ENCODE results near the gene KRTAP2-2.

KRTAP2-2 gene

DNA sequence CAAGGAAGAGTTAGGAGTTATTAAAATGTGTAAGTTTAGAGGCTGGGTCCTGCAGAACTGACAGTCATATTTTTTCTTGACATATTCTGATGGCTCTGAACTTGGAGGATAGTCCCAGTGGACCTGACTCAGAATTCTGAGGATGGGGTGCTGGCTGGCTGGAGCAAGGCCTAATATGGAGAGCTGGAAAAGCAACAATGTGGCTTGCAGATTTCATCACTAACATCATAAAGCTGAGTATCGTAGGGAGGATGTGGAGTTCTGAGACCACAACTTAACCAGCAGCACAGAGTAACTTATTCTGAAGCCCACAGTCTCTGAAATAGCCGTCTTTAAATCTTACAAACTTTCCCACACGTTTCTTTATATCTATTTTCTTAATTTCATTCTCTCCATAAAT, 30.3 kb downstream of the KRTAP2-2 start:
- DNase-seq (ENCODE audit: low read depth) = no peak

- DNase-seq (ENCODE audit: low read depth) = no peak
Observed at GRCh38 chr17:41020336-41020735, 34.7 kb downstream of the KRTAP2-2 start.

DNA sequence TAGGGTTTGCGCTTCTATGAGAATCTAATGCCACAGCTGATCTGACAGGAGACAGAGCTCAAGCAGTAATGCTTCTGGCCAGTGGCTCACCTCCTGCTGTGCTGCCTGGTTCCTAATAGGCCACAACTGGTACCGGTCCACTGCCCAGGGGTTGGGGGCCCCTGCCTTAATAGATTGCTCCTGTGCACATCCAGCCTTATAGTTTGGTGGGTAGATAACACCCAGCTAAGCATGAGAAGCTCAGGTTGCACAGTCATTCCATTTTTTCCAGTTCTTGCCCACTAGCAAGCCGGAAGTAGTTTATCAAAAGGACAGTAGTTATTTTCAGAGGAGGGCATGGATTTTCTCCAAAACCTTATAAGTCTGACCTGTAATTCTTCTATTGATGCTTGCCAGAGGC, 35.6 kb downstream of the KRTAP2-2 start:
- no peak for DNase-seq (ENCODE audit: low read depth)

- DNase-seq (ENCODE audit: low read depth) = no peak
Observed at GRCh38 chr17:41018541-41018940, 36.5 kb downstream of the KRTAP2-2 start.

- DNase-seq (ENCODE audit: low read depth) = no peak
Observed at GRCh38 chr17:41016578-41017215, 38.3 kb downstream of the KRTAP2-2 start.

GRCh38 chr17:41015454-41015853, 39.6 kb downstream of the KRTAP2-2 start:
- no peak for DNase-seq (ENCODE audit: low read depth)

GRCh38 chr17:41013606-41014005, 41.4 kb downstream of the KRTAP2-2 start:
- no peak for DNase-seq (ENCODE audit: low read depth)

DNA sequence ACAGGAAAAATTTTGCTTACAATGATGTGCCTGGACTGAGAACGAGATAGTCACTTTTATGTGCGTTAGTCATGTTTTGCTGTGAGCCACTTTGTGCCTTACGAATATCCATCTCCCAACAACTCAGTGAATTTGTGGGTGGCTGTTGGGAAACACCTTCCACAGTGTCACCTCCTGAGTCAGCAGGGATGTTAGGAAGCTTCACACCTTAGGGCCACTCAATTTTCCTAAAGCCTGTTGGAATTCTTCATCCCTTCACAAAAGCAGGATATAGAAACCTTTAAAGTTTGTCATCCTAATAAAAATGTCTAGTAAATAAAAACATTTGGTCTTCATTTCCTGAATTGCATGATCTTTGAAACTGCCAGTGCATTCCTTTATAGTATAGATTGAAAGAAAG, 41.8 kb downstream of the KRTAP2-2 start:
- DNase-seq (ENCODE audit: low read depth) = no peak

DNA sequence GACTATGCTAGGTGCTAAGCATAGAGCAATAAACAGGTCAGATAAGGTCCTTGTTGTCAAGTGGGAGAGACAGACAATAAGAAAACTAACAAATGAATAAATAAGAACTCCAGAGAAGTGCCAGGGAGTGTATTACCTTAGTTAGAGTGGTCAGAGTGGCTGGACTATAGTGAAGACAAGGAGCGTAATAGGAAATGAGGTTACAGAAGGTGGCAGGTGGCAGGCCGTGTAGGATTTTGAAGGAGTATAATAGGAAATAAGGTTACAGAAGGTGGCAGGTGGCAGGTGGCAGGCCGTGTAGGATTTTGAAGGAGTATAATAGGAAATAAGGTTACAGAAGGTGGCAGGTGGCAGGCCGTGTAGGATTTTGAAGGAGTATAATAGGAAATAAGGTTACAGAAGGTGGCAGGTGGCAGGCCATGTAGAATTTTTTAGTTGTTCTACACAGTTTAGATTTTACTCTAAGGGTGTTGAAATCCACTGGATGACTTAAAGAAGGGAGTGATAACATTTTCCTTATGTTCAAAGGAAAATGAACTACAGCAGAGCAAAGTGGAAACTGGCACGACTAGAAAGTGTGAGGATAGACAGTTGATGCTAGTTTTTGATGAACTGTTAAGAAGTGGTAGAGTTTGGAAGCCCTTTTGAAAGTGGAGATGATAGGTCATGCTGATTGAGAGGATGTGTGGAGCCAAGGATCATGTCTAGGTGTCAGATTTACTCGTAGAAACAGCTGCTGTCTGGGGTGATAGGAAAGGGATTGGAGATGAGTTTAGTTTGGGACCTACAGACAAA, 42.5 kb downstream of the KRTAP2-2 start:
- no peak for DNase-seq (ENCODE audit: low read depth)

GRCh38 chr17:41010441-41010840, 44.6 kb downstream of the KRTAP2-2 start:
- DNase-seq (ENCODE audit: low read depth) = no peak

DNA sequence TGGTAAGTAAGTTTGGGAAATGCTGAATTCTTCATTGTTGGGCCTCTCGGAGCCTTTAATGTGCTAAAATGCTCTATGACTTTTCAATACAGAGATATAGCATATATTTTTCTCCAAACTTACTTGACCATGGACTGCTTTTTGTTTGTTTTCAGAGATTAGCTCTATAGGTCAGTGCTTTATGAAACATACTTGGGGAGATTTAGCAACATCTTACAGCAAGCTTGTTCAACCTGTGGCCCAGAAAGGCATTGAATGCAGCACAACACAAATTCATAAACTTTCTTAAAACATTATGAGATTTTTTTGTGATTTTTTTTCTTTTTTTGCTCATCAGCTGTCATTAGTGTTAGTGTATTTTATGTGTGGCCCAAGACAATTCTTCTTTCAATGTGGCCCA, 45.1 kb downstream of the KRTAP2-2 start:
- DNase-seq (ENCODE audit: low read depth) = no peak

- DNase-seq (ENCODE audit: low read depth) = no peak
Observed at GRCh38 chr17:41009301-41009760, 45.7 kb downstream of the KRTAP2-2 start.

DNA sequence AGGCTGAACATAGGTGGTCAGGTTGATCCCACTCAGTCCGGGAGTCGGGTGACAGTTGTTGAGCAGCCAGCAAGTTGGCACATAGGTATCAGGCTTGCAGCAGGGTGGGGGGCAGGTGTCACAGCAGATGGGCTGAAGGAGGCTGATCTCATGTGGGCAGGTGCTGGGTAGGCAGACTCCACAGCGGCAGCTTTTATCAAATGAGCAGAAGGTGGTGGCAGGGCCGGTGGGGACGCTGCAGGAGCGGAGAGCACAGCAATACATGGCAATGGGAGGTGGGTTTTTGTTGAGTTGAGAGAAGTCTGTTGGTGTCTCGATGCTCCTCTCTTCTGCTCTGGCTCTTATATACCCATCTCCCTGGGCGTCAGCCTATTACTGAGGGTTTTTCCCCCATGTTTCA, 46.2 kb downstream of the KRTAP2-2 start, which contains the start of gene KRTAP3-1:
Gene KRTAP3-1, minus strand, starts transcription at position 318 of the 400 bp plus-strand sequence. Its CDS starts 54 bp downstream, at position 264.
- no peak for DNase-seq (ENCODE audit: low read depth)
